ENCODE data around the gene ERF. TPM values are rescaled to one million over a fixed set of nuclear protein-coding genes. Genes with fewer than 3 reads are reported as not detected.
"Not testable (repeated sequence)": the region's sequence is repeated elsewhere in the genome, so short reads cannot be mapped to it uniquely, and the experiment has no call there.

The ERF gene
- total RNA-seq, 1 donor from 2014 or later = 35.8 TPM

- Histone ChIP-seq H3K4me1 (peaks cover 2% of the 10 kb centered on the region), H3K9me3 (no peaks in the 10 kb centered on the region), H3K36me3 (no peaks in the 10 kb centered on the region), H3K27ac (no peak overlapping the region), H3K4me3 (no peak overlapping the region), H3K27me3 (ENCODE audit: low read depth) (no peaks in the 10 kb centered on the region)
- ATAC-seq = no peak
- DNase-seq = no peak
- TF ChIP-seq, protein P1, sequence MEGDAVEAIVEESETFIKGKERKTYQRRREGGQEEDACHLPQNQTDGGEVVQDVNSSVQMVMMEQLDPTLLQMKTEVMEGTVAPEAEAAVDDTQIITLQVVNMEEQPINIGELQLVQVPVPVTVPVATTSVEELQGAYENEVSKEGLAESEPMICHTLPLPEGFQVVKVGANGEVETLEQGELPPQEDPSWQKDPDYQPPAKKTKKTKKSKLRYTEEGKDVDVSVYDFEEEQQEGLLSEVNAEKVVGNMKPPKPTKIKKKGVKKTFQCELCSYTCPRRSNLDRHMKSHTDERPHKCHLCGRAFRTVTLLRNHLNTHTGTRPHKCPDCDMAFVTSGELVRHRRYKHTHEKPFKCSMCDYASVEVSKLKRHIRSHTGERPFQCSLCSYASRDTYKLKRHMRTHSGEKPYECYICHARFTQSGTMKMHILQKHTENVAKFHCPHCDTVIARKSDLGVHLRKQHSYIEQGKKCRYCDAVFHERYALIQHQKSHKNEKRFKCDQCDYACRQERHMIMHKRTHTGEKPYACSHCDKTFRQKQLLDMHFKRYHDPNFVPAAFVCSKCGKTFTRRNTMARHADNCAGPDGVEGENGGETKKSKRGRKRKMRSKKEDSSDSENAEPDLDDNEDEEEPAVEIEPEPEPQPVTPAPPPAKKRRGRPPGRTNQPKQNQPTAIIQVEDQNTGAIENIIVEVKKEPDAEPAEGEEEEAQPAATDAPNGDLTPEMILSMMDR (IDR thresholded peaks at IDR 0.05) = no peak
- intact Hi-C loops (cut with DNase I) = no loop called here
Measured at GRCh38 chr19:42261763-42262162, 6.8 kb upstream of the ERF start.

DNA sequence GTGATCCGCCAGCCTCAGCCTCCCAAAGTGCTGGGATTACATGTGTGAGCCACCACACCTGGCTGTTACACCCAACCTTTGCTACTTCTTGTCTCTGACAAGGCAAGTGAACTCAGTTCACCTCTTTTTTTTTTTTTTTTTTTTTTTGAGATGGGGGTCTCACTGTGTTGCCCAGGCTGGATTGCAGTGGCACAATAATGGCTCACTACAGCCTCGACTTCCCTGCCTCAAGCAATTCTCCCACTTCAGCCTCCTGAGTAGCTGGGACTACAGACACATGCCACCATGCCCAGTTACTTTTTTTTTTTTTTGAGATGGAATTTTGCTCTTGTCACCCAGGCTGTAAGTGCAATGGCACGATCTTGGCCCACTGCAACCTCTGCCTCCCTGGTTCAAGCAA is 2.9 kb upstream of the ERF start:
- ATAC-seq; H3K9me3 ChIP-seq; intact Hi-C loops (cut with DNase I); H3K27ac ChIP-seq; H3K36me3 ChIP-seq; H3K27me3 ChIP-seq (ENCODE audit: low read depth); H3K4me3 ChIP-seq; DNase-seq: not testable (repeated sequence)
- H3K4me1 ChIP-seq = peaks cover 19% of the 10 kb centered on the region

DNA sequence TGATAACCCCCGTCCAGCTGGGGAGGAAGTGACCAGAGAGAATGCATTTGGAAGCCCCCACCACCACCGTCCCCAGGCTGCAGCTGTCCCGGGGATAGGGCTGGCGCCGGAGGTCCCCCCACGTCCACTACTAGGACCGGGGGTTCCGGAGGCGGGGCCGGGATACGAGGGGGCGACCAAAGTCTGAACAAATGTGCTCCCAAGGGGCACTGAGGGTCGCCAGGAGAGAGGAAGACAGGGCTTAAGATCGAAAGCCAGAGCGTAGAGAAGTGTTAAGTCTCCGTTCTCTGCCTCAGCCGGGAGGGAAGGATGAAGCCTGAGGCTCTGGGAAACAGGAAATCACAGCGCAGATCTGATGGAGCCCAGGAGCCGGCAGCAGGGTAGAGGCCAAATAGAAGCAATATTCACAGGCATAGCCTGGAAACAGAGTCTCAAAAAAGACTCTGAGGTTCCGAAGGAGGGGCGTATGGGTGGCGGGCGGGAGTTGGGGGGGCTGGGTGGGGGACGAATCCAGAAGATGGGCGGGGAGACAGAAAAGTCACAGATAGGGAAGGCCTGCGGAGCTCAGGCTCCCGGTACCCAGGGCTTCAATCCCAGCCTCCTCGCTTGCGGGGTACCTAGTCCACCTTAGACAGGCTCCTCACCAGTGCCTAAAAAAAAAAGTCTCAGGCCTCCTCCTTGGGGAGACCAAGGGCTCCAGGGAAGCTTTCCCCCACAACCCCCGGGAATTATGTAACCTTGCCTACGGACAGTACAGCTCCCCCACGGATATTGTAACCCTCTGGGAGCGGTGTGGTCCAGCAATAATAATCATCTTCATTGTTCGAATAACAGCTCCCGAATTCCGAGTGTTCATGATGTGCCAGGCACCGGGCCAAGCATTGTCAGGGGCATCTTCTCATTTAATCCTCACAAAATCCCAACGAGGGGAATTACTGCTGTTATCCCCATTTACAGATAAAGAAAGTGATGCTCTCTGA is 1.1 kb upstream of the ERF start:
- H3K27ac ChIP-seq = peak overlapping the region; percentile 98
- peaks cover 36% of the 10 kb centered on the region for H3K4me1 ChIP-seq
- no peak for DNase-seq
- ATAC-seq = peak; percentile 2 to 5
- H3K4me3 ChIP-seq = peak overlapping the region; percentile 97
- intact Hi-C loops (cut with DNase I) = no loop called here
- no peaks in the 10 kb centered on the region for H3K36me3 ChIP-seq
- no peaks in the 10 kb centered on the region for H3K9me3 ChIP-seq
- no peaks in the 10 kb centered on the region for H3K27me3 ChIP-seq (ENCODE audit: low read depth)
- TF ChIP-seq, protein P1 (IDR thresholded peaks at IDR 0.05) = no peak

DNA sequence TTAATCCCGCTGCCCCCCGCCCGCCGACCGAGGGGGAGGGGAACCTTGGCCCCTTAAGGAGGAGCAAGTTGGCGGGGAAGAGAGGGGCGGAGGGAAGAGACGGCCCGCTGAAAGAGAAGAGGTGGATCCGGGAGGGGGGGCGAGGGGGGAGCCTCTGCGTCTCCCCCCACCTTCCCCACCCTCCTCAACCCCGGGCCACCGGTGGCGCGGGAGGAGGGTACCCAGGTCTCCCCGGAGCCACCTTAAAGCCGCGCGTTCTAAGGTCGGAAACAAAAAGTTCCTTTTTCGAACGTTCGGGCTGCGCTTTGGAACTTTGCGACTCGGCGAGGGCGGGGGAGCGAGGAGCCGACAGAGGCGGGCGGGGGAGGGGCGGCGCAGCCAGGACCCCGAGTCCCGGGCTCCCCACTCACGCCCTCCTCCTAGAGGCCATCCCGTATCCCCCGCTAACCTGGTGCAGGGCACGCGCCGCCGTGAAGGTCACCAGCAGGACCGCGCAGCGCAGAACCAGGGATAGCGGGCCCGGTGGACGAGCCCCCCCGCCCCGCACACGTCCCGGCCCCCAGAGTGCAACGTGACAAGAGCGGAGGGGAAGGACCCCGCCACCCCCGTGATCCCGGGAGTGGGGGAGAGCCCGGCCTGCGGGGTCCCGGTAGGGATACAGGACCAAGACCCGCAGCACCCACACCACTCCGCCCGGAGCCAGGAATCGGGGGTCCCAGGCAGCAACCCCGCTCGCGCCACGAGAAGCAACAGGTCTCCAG is 659 bp downstream of the ERF start:
- TF ChIP-seq, protein P1 (IDR thresholded peaks at IDR 0.05) = no peak
- DNase-seq = peak; percentile 84
- Histone ChIP-seq H3K36me3 (peaks cover 10% of the 10 kb centered on the region), H3K9me3 (no peaks in the 10 kb centered on the region), H3K27ac (peak overlapping the region; percentile 98), H3K4me1 (peaks cover 54% of the 10 kb centered on the region), H3K4me3 (peak overlapping the region; percentile 97), H3K27me3 (ENCODE audit: low read depth) (no peaks in the 10 kb centered on the region)
- ATAC-seq = peak; percentile 46 to 49
- intact Hi-C loops (cut with DNase I) = no loop called here

DNA sequence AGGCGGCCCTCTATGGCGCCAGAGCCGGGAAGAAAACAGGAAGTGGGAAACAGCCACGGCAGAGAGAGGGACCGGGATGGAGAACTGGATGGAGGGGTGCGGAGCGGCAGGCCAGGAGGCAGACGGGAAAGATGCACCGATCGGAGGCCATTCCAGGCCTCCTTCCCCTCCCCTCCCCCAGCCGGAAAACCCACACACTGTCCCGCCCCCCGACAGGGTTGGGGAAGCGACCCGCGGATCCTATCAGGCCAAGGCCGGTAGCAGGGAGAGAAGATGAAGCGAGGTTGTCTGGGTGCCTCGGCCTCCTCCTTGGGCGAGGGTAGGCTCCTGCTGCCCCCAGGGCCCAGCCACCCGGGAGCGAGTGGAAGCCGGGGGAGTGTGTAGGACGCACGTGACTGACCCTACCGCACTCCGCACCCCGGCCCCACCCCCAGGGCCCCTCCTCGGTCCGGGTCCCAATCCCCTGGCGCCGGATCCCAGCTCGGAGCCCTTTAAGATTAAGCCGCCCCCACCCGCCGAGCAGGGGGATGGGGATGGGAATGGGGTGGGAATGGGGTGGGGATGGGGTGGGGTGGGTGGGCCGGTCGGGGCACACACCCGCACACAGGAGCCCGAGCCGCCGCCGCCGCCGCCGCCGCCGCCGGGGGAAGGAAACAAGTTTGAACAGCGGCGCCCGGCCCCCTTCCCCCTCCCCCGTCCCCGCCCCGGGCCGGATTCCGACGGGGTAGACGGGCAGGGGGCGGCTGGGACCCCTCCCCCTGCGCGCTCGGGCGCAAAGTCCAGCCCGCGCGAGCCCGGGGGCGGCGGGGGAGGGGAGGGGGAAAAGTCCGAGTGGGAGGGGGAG is 1.5 kb downstream of the ERF start:
- peak; percentile 77 for DNase-seq
- ATAC-seq = peak; percentile 27 to 41
- no peaks in the 10 kb centered on the region for H3K9me3 ChIP-seq
- intact Hi-C loops (cut with DNase I) = no loop called here
- H3K4me3 ChIP-seq = peak overlapping the region; percentile 97
- H3K27ac ChIP-seq = peak overlapping the region; percentile 98
- H3K4me1 ChIP-seq = peaks cover 54% of the 10 kb centered on the region
- peaks cover 18% of the 10 kb centered on the region for H3K36me3 ChIP-seq
- TF ChIP-seq, protein P1 (IDR thresholded peaks at IDR 0.05) = no peak
- H3K27me3 ChIP-seq (ENCODE audit: low read depth) = no peaks in the 10 kb centered on the region
